ENCODE results near the gene NDUFA8.

NDUFA8 gene

DNA sequence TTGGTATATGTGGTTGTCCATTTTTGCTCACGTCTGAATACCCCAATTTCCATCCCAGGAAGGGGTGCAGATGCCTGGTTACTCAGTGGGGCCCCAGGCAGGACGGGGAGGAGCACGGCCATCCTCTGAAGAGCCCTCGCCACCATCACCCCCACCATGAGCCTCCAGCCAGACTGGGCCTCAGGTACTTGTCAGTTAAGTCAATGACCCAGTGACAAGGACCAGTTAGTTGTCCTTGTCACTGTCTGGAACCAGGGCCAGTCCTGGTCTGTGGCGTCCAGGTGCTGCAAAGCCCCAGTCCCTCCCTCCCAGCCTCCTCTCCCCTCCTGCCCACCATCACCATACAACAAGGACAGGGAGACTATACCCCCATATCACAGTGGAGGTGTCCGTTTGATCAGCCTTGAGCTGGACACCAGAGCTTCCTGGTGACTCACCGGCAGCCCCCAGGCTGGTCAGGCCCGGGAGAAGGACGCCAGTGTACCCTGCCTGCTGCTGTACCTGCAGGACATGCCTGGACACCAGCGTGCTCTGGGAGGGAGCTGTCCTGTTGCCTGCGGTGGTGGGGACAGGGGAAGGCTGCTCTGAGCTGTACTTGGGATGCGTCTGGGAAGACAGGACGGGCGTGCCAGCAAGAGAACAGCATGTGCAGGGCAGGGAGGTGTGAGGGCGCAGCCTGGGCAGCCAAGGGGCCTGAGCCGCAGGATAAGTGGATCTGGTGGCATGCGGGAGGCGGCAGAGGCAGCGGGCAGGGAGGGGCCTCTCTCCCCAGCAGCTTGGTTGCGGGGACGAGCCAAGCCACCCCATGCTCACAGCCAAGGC lies 33.9 kb downstream of the NDUFA8 start:
- H3K4me1 ChIP-seq (ENCODE audit: insufficient read depth, low read length, severe bottlenecking): peaks cover 11% of the 10 kb centered on the region

GRCh38 chr9:122125158-122125508 lies 34.4 kb downstream of the NDUFA8 start:
- Histone ChIP-seq H3K4me1 (ENCODE audit: insufficient read depth, low read length, severe bottlenecking) (peaks cover 11% of the 10 kb centered on the region), H4K20me1 (ENCODE audit: insufficient read depth, low read length) (no peaks in the 10 kb centered on the region), H3K4me2 (ENCODE audit: low read length) (no peak overlapping the region), H3K27me3 (ENCODE audit: insufficient read depth, low read length) (peaks cover 26% of the 10 kb centered on the region; the same call in 1 of the 2 replicates), H3K4me3 (ENCODE audit: low read depth, low read length, poor library complexity, severe bottlenecking) (no peak overlapping the region), H3K9ac (ENCODE audit: low read length) (no peak overlapping the region), H3K9me3 (ENCODE audit: low read length) (no peaks in the 10 kb centered on the region), H2AFZ (ENCODE audit: low read length) (no peak overlapping the region), H3K79me2 (ENCODE audit: insufficient read depth, low read length) (no peaks in the 10 kb centered on the region), H3K27ac (ENCODE audit: low read depth, low read length, poor library complexity, severe bottlenecking) (no peak overlapping the region), H3K9me2 (ENCODE audit: low read depth, low read length) (no peaks in the 10 kb centered on the region), H3F3A (ENCODE audit: insufficient read depth, low read length) (no peaks in the 10 kb centered on the region), H3K36me3 (ENCODE audit: insufficient read depth, low read length) (no peaks in the 10 kb centered on the region)
- TF ChIP-seq, protein P1, sequence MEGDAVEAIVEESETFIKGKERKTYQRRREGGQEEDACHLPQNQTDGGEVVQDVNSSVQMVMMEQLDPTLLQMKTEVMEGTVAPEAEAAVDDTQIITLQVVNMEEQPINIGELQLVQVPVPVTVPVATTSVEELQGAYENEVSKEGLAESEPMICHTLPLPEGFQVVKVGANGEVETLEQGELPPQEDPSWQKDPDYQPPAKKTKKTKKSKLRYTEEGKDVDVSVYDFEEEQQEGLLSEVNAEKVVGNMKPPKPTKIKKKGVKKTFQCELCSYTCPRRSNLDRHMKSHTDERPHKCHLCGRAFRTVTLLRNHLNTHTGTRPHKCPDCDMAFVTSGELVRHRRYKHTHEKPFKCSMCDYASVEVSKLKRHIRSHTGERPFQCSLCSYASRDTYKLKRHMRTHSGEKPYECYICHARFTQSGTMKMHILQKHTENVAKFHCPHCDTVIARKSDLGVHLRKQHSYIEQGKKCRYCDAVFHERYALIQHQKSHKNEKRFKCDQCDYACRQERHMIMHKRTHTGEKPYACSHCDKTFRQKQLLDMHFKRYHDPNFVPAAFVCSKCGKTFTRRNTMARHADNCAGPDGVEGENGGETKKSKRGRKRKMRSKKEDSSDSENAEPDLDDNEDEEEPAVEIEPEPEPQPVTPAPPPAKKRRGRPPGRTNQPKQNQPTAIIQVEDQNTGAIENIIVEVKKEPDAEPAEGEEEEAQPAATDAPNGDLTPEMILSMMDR (IDR thresholded peaks at IDR 0.05; ENCODE audit: low read length): peak; percentile 94
- no peak for TF ChIP-seq EZH2 (IDR thresholded peaks at IDR 0.05; ENCODE audit: borderline replicate concordance, low read length)

More for the DNA sequence above, 33.9 kb downstream of the NDUFA8 start:
- no peaks in the 10 kb centered on the region for H3K9me3 ChIP-seq (ENCODE audit: low read length)
- H3K4me3 ChIP-seq (ENCODE audit: low read depth, low read length, poor library complexity, severe bottlenecking): peak overlapping the region; percentile 44
- no peaks in the 10 kb centered on the region for H3F3A ChIP-seq (ENCODE audit: insufficient read depth, low read length)
- H4K20me1 ChIP-seq (ENCODE audit: insufficient read depth, low read length): no peaks in the 10 kb centered on the region
- H3K27ac ChIP-seq (ENCODE audit: low read depth, low read length, poor library complexity, severe bottlenecking): no peak overlapping the region
- TF ChIP-seq, protein P1 (IDR thresholded peaks at IDR 0.05; ENCODE audit: low read length): no peak
- TF ChIP-seq EZH2 (IDR thresholded peaks at IDR 0.05; ENCODE audit: borderline replicate concordance, low read length): no peak
- no peaks in the 10 kb centered on the region for H3K79me2 ChIP-seq (ENCODE audit: insufficient read depth, low read length)
- peak overlapping the region; percentile 64; the same call in 1 of the 2 replicates for H3K4me2 ChIP-seq (ENCODE audit: low read length)
- H3K9ac ChIP-seq (ENCODE audit: low read length): no peak overlapping the region
- H3K9me2 ChIP-seq (ENCODE audit: low read depth, low read length): no peaks in the 10 kb centered on the region
- no peak overlapping the region for H2AFZ ChIP-seq (ENCODE audit: low read length)
- no peaks in the 10 kb centered on the region for H3K36me3 ChIP-seq (ENCODE audit: insufficient read depth, low read length)
- H3K27me3 ChIP-seq (ENCODE audit: insufficient read depth, low read length): peaks cover 23% of the 10 kb centered on the region; the same call in 1 of the 2 replicates

GRCh38 chr9:122124528-122124927 lies 35.1 kb downstream of the NDUFA8 start:
- H2AFZ ChIP-seq (ENCODE audit: low read length): no peak overlapping the region
- peaks cover 26% of the 10 kb centered on the region; the same call in 1 of the 2 replicates for H3K27me3 ChIP-seq (ENCODE audit: insufficient read depth, low read length)
- no peak for TF ChIP-seq EZH2 (IDR thresholded peaks at IDR 0.05; ENCODE audit: borderline replicate concordance, low read length)
- TF ChIP-seq, protein P1 (IDR thresholded peaks at IDR 0.05; ENCODE audit: low read length): no peak

More at GRCh38 chr9:122124528-122124927, 35.1 kb downstream of the NDUFA8 start:
- Histone ChIP-seq H3K4me2 (ENCODE audit: low read length) (no peak overlapping the region), H4K20me1 (ENCODE audit: insufficient read depth, low read length) (no peaks in the 10 kb centered on the region), H3K27ac (ENCODE audit: low read depth, low read length, poor library complexity, severe bottlenecking) (no peak overlapping the region), H3K9me3 (ENCODE audit: low read length) (no peaks in the 10 kb centered on the region), H3K9me2 (ENCODE audit: low read depth, low read length) (no peaks in the 10 kb centered on the region), H3K9ac (ENCODE audit: low read length) (no peak overlapping the region), H3K4me1 (ENCODE audit: insufficient read depth, low read length, severe bottlenecking) (peaks cover 11% of the 10 kb centered on the region), H3K4me3 (ENCODE audit: low read depth, low read length, poor library complexity, severe bottlenecking) (no peak overlapping the region), H3K36me3 (ENCODE audit: insufficient read depth, low read length) (no peaks in the 10 kb centered on the region), H3F3A (ENCODE audit: insufficient read depth, low read length) (no peaks in the 10 kb centered on the region), H3K79me2 (ENCODE audit: insufficient read depth, low read length) (no peaks in the 10 kb centered on the region)
